Adrenal gland (tissue), 12 donors: ENCODE results near the gene IL12A. TPM values are rescaled to one million over a fixed set of nuclear protein-coding genes. Genes with fewer than 3 reads are reported as not detected.

Source experiments
- DNase-seq, 7 donors: peaks; one replicate each; pipeline ENCODE4 v3.0.0-alpha.2; 2019 to 2020
- H3K27ac ChIP-seq, 5 donors: fragments of 200-600 bp; sonication (generic) in 4 of 5; 1 replicate in 3 of 5; 2 replicates in 2 of 5; pipeline versions ENCODE4 v1.5.1 to v1.8.0; 2016 to 2020; ENCODE audit warnings: mild to moderate bottlenecking in 1 of 5
- H3K27me3 ChIP-seq: fragments of 200-600 bp; 2 replicates; pipeline ENCODE4 v1.8.0; 2021
- H3K36me3 ChIP-seq, 2 donors: fragments of 200-600 bp; replicated peaks in 1 of 2; 1 replicate in 1 of 2; 2 replicates in 1 of 2; pipeline versions ENCODE4 v1.5.1 to v1.8.0; 2018 to 2022
- H3K4me1 ChIP-seq, 2 donors: fragments of 200-600 bp; replicated peaks in 1 of 2; 1 replicate in 1 of 2; 2 replicates in 1 of 2; pipeline versions ENCODE4 v1.5.1 to v1.8.0; 2018 to 2021
- H3K4me3 ChIP-seq, 4 donors: fragments of 200-600 bp; sonication (generic) in 3 of 4; one replicate each; pipeline ENCODE4 v1.5.1; 2016 to 2018
- H3K9me3 ChIP-seq, 3 donors: fragments of 200-600 bp; sonication (generic) in 1 of 3; replicated peaks in 1 of 3; 1 replicate in 2 of 3; 2 replicates in 1 of 3; pipeline versions ENCODE4 v1.5.1 to v1.8.0; 2016 to 2021
- POLR2A ChIP-seq, 2 donors: fragments of 450-650 bp; IDR thresholded peaks; one replicate each; pipeline ENCODE4 v1.6.1; 2017; ENCODE audit warnings: antibody characterized with exemption in 2 of 2, mild to moderate bottlenecking in 2 of 2, moderate library complexity in 1 of 2
- WGBS, 4 donors: extraction: QIAGEN DNeasy Blood & Tissue Kit in 2 of 4; methylation state at CpG; one replicate each; pipeline versions ENCODE4 v1.1.5 to v1.1.7; 2013 to 2017; 5-methylcytosine and 5-hydroxymethylcytosine counted together
- intact Hi-C, 2 donors: fragments of 100-400 bp; cut with DNase I; formaldehyde crosslinking; loops; one replicate each; pipeline versions ENCODE4 v1.14.1 to v1.15.0; 2022 to 2023
- polyA plus RNA-seq, 3 donors: library from polyadenylated mRNA; stranded (reverse); fragments of 200-250 nt in 2 of 3; fragments of 350-450 nt in 1 of 3; fragmentation: Illumina TruSeq in 1 of 3; extraction: RNeasy Lipid Tissue Mini Kit (QIAGEN cat#74804) in 1 of 3; gene quantifications; one replicate each; pipeline ENCODE4 v1.2.3, GENCODE V29; 2013 to 2014
- total RNA-seq, 9 donors: library from RNA; depleted of rRNA in 4 of 9; stranded (reverse); fragments of >200 nt in 4 of 9; fragments of 120-200 nt in 1 of 9; fragmentation: NEBNext Ultra II Directional in 1 of 9; extraction: Animal tissue kit (Norgen Biotek cat#: 25700) in 1 of 9; gene quantifications; one replicate each; pipeline versions ENCODE4 v1.1.0 to v1.2.4, GENCODE V29; 2013 to 2023
- TF ChIP-seq, protein P1 (sequence below), 6 experiments: fragments of 450-650 bp in 4 of 6; fragments of 200-600 bp in 2 of 6; sonication (generic) in 1 of 6; IDR thresholded peaks; 1 replicate in 5 of 6; 2 replicates in 1 of 6; pipeline versions ENCODE4 v1.5.1 to v1.8.0; 2016 to 2021; ENCODE audit warnings: antibody characterized with exemption in 6 of 6, mild to moderate bottlenecking in 2 of 6, moderate library complexity in 1 of 6
- donor health status: healthy with polysubstance abuse.
- donor health status: Bipolar disorder and iron deficiency.
- donor health status: DM: yes; HTN: yes; CAD: no.
- donor health status: DM: no; HTN: no; CAD: no.
- donor health status: DM: no; HTN: no; CAD: no.
- donor health status: DM: yes; HTN: yes; CAD: no.

Gene IL12A
- total and polyA plus RNA-seq, 12 donors: 0.06 to 2.8 (median 0.18) TPM; not detected in 5

DNA sequence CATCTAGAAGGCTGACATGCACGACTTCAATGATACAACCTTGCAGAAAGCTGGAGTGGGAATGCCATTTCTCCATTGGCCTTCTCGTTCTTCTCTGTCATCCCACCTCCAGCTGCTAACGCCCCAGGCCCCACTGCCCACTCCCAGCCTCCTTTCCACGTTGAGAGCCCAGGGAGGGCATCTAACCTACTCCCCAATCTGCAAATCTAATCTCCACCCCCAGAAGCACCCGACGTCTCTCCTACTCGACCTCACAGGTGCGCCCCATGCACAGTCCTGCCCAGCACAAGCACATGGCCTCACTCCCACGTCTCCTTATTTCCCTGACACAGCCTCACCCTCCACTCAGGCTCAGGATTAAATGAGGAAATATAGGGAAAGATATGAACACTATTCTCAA lies 33.4 kb downstream of the IL12A start:
- Histone ChIP-seq H3K4me1 (no peaks in the 10 kb centered on the region), H3K27me3 (no peaks in the 10 kb centered on the region), H3K27ac (no peak overlapping the region), H3K9me3 (no peaks in the 10 kb centered on the region), H3K36me3 (no peaks in the 10 kb centered on the region), H3K4me3 (no peak overlapping the region)
- TF ChIP-seq, protein P1, sequence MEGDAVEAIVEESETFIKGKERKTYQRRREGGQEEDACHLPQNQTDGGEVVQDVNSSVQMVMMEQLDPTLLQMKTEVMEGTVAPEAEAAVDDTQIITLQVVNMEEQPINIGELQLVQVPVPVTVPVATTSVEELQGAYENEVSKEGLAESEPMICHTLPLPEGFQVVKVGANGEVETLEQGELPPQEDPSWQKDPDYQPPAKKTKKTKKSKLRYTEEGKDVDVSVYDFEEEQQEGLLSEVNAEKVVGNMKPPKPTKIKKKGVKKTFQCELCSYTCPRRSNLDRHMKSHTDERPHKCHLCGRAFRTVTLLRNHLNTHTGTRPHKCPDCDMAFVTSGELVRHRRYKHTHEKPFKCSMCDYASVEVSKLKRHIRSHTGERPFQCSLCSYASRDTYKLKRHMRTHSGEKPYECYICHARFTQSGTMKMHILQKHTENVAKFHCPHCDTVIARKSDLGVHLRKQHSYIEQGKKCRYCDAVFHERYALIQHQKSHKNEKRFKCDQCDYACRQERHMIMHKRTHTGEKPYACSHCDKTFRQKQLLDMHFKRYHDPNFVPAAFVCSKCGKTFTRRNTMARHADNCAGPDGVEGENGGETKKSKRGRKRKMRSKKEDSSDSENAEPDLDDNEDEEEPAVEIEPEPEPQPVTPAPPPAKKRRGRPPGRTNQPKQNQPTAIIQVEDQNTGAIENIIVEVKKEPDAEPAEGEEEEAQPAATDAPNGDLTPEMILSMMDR (IDR thresholded peaks at IDR 0.05): no peak
- TF ChIP-seq POLR2A (IDR thresholded peaks at IDR 0.05): no peak
- WGBS, 4 donors: 78 to 81% (median 80%) methylated on average over 9 of the region's 9 CpGs
- intact Hi-C loops: no loop called here
- no peak for DNase-seq

DNA sequence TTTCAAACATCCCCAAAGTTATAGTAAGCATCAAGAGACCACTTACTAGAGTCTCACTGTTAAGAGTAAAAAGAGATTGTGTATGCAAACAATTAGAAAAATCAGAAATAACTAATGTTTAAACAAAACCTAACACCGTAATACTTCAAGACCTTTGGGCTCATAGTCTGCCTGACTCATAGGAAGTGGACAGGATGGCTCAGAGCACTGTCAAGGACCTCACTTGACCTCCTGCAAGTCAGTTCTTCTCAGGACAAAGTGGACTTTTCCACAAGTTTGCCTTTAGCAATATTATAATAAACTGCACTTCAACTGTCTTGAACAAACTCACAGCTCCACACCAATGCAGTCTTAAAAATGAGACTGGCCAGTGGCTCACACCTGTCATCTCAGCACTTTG lies 34.8 kb downstream of the IL12A start:
- intact Hi-C loops: no loop called here
- 48 to 89% (median 71%) methylated on average over 1 of the region's 1 CpG for WGBS, 4 donors
- Histone ChIP-seq H3K4me3 (no peak overlapping the region), H3K27me3 (no peaks in the 10 kb centered on the region), H3K36me3 (no peaks in the 10 kb centered on the region), H3K9me3 (no peaks in the 10 kb centered on the region), H3K4me1 (no peaks in the 10 kb centered on the region), H3K27ac (no peak overlapping the region)
- DNase-seq: no peak
- TF ChIP-seq, protein P1 (IDR thresholded peaks at IDR 0.05): no peak
- TF ChIP-seq POLR2A (IDR thresholded peaks at IDR 0.05): no peak

DNA sequence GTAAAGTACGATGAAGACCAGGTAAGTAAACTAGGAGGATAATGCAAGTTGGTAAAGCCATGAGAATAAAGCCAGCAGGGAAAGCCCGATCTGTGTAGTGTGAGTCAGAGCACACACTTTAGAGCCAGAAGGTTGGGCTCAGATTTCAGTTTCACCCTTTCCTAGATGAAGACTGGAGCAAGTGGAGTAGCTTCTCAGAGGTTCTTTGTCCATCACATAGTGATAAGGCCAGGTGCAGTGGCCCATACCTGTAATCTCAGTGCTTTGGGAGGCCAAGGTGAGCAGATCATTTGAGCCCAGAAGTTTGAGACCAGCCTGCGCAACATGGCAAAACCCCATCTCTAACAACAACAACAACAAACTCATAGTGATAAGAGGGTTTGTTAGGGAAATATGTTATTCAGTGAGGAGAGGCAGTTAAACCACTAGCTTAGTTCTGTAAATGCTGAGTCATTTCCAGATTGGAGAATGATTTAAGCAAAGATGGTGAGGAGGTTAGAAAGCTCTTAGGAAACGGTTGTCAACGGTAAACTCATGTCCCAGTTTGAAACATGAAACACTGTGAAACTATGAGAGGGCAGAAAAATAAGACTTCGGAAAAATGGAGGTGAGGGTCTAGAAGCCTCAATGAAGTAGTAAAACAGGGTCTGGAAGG lies 39.0 kb downstream of the IL12A start:
- H3K36me3 ChIP-seq: no peaks in the 10 kb centered on the region
- H3K4me1 ChIP-seq: no peaks in the 10 kb centered on the region
- no peak overlapping the region for H3K4me3 ChIP-seq
- 63 to 71% (median 66%) methylated on average over 6 of the region's 6 CpGs for WGBS, 4 donors
- DNase-seq: no peak
- H3K27ac ChIP-seq: no peak overlapping the region
- no peaks in the 10 kb centered on the region for H3K9me3 ChIP-seq
- intact Hi-C loops: no loop called here
- H3K27me3 ChIP-seq: no peaks in the 10 kb centered on the region
- TF ChIP-seq POLR2A (IDR thresholded peaks at IDR 0.05): no peak
- TF ChIP-seq, protein P1 (IDR thresholded peaks at IDR 0.05): no peak

DNA sequence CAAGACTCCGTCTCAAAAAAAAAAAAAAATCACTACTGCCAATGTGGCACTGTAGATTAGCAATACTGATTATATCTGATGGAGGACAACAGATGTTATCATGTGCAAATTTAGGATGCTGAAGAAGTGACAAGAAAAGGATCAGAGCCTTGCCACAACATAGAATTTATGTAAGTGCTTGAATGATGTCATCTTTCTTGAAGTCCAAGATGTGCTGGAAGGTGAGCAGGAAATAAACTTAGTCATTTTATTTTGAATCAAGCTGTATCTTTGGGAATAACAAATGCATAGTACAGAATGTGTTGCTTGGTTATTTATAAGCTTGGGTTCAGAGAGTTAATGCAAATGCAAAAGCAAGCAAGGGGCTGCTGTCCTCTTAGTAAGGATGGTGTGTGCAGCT lies 47.1 kb downstream of the IL12A start:
- Histone ChIP-seq H3K4me1 (no peaks in the 10 kb centered on the region), H3K36me3 (no peaks in the 10 kb centered on the region), H3K27me3 (no peaks in the 10 kb centered on the region), H3K9me3 (no peaks in the 10 kb centered on the region), H3K27ac (no peak overlapping the region), H3K4me3 (no peak overlapping the region)
- no peak for DNase-seq
- TF ChIP-seq POLR2A (IDR thresholded peaks at IDR 0.05): no peak
- TF ChIP-seq, protein P1 (IDR thresholded peaks at IDR 0.05): no peak
- intact Hi-C loops: loop anchor here (10.0 kb wide), 2 partner anchors 309 to 379 kb away; no protein-coding TSS in a partner anchor
- WGBS, 4 donors: 81 to 100% (median 91%) methylated on average over 1 of the region's 1 CpG
